ENCODE measurements around the gene LEP. TPM values are rescaled to one million over a fixed set of nuclear protein-coding genes. Genes with fewer than 3 reads are reported as not detected.

LEP gene
- total RNA-seq, 1 experiment from 2014 or later: not detected

DNA sequence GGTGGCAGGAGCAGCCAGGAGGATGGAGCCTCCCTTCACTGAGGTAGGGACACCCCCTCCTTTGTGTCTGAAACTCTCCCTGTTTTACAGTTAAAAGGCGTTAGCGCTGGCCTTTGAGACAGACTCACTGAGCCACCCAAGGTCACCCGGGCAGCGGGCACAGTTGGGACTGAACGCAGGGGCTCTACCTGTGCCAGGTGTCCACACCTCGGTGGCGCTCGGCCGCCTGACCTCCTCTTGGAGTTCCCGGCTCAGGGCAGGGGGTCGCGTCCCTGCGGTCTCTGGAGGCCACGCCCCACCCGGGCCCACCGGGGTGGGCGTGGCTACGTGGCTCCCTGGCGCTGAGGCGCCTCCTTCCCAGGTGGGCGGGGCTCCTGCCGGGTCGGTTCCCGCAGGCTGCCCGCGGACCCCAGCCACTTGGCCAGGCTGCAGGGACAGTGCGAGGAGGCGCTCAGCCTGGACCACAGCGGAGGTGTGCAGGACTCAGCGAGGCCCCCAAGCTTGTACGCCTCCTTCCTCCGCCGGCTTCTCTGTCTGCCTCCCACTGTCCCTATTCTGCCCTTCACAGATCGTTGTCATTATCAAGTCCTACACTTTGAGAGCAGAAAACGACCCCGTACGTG is 39.9 kb upstream of the LEP start:
- in situ Hi-C loops (cut with HindIII; ENCODE audit: low pct_unique_long_range_greater_than_20kb, low sequenced_read_pairs): no loop called here
- H3K27me3 ChIP-seq (ENCODE audit: control insufficient read depth, insufficient read depth, low read length): peaks cover 6% of the 10 kb centered on the region; the same call in 1 of the 2 replicates
- ATAC-seq (no peak; the same call in 1 of the 2 replicates), DNase-seq (ENCODE audit: low read depth, low spot score) (no peak)
- ChIA-PET CTCF (no interaction called here), POLR2A (no interaction called here)
- no peaks in the 10 kb centered on the region for H3K4me1 ChIP-seq (ENCODE audit: control insufficient read depth, insufficient read depth, low read length)
- H3K4me3 ChIP-seq (ENCODE audit: low read depth in 2 of 2, low read length in 2 of 2): no peak overlapping the region
- H3K36me3 ChIP-seq (ENCODE audit: control insufficient read depth, insufficient read depth, low read length): no peaks in the 10 kb centered on the region
- BruUV-seq (replicated peaks): no TSS peak
- intact Hi-C loops (cut with micrococcal nuclease; ENCODE audit: unreplicated experiment): no loop called here
- H3K27ac ChIP-seq (ENCODE audit: low read length): no peak overlapping the region
- TF ChIP-seq, protein P1, sequence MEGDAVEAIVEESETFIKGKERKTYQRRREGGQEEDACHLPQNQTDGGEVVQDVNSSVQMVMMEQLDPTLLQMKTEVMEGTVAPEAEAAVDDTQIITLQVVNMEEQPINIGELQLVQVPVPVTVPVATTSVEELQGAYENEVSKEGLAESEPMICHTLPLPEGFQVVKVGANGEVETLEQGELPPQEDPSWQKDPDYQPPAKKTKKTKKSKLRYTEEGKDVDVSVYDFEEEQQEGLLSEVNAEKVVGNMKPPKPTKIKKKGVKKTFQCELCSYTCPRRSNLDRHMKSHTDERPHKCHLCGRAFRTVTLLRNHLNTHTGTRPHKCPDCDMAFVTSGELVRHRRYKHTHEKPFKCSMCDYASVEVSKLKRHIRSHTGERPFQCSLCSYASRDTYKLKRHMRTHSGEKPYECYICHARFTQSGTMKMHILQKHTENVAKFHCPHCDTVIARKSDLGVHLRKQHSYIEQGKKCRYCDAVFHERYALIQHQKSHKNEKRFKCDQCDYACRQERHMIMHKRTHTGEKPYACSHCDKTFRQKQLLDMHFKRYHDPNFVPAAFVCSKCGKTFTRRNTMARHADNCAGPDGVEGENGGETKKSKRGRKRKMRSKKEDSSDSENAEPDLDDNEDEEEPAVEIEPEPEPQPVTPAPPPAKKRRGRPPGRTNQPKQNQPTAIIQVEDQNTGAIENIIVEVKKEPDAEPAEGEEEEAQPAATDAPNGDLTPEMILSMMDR (IDR thresholded peaks at IDR 0.05): no peak
- no peaks in the 10 kb centered on the region for H3K9me3 ChIP-seq (ENCODE audit: control insufficient read depth, insufficient read depth, low read depth, low read length)

DNA sequence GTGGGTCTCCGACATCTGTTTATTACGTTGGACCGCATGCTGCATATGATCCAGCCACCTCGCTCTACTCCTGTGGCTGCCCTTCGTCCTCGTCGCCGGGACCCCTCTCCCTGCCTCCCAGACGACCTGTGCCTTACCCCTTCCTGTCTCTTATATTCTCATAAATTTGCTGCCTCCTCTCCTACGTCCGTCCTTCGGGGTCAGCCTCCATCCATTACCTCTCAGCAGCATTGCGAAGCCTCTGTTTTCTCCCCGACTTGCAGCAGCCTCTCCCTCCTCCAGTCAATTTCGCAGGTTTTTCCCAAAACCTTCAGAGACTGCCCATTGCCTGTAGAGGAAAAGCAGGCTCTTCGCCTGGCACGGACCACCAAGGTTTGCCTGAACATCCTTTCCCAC is 39.4 kb upstream of the LEP start:
- no peaks in the 10 kb centered on the region for H3K4me1 ChIP-seq (ENCODE audit: control insufficient read depth, insufficient read depth, low read length)
- in situ Hi-C loops (cut with HindIII; ENCODE audit: low pct_unique_long_range_greater_than_20kb, low sequenced_read_pairs) (no loop called here), intact Hi-C loops (cut with micrococcal nuclease; ENCODE audit: unreplicated experiment) (no loop called here)
- no peak overlapping the region for H3K27ac ChIP-seq (ENCODE audit: low read length)
- no peaks in the 10 kb centered on the region for H3K9me3 ChIP-seq (ENCODE audit: control insufficient read depth, insufficient read depth, low read depth, low read length)
- DNase-seq (ENCODE audit: low read depth, low spot score) (no peak), ATAC-seq (no peak)
- CTCF ChIA-PET: no interaction called here
- POLR2A ChIA-PET: no interaction called here
- BruUV-seq (replicated peaks): no TSS peak
- no peak for TF ChIP-seq POLR2AphosphoS5 (IDR thresholded peaks at IDR 0.05; ENCODE audit: low read depth, low read length)
- no peak for TF ChIP-seq SIN3A (IDR thresholded peaks at IDR 0.05; ENCODE audit: borderline replicate concordance, insufficient read depth, low read depth, low read length)
- TF ChIP-seq TCF7L2 (IDR thresholded peaks at IDR 0.05; ENCODE audit: low read depth, low read length): no peak
- TF ChIP-seq, protein P1 (IDR thresholded peaks at IDR 0.05): no peak
- TF ChIP-seq REST (IDR thresholded peaks at IDR 0.05; ENCODE audit: insufficient read depth in 1 of 2, low read depth in 2 of 2, low read length in 1 of 2): no peak
- H3K36me3 ChIP-seq (ENCODE audit: control insufficient read depth, insufficient read depth, low read length): no peaks in the 10 kb centered on the region
- no peak overlapping the region for H3K4me3 ChIP-seq (ENCODE audit: low read depth in 2 of 2, low read length in 2 of 2)
- peaks cover 6% of the 10 kb centered on the region; the same call in 1 of the 2 replicates for H3K27me3 ChIP-seq (ENCODE audit: control insufficient read depth, insufficient read depth, low read length)

Data from Panc1 (cell line).